Right atrium auricular region (tissue), 2 donors: ENCODE measurements around the gene TBKBP1. TPM values are rescaled to one million over a fixed set of nuclear protein-coding genes. Genes with fewer than 3 reads are reported as not detected.

Experiments
- DNase-seq: peaks from one replicate; pipeline ENCODE4 v3.0.0-alpha.2; 2019; ENCODE audit warnings: low spot score
- H3K27ac ChIP-seq, 2 donors: fragments of 200-600 bp; sonication (generic); 1 replicate in 1 of 2; 2 replicates in 1 of 2; pipeline ENCODE4 v1.5.1; 2016 to 2019
- H3K27me3 ChIP-seq, 2 donors: fragments of 200-600 bp; sonication (generic); one replicate each; pipeline versions ENCODE4 v1.5.1 to v1.6.0; 2017 to 2019
- H3K36me3 ChIP-seq: fragments of 200-600 bp; sonication (generic); one replicate; pipeline ENCODE4 v1.5.1; 2016
- H3K4me1 ChIP-seq, 2 donors: fragments of 200-600 bp; sonication (generic); one replicate each; pipeline versions ENCODE4 v1.5.1 to v1.6.0; 2017 to 2019
- H3K4me3 ChIP-seq, 2 donors: fragments of 200-600 bp; sonication (generic); 1 replicate in 1 of 2; 2 replicates in 1 of 2; pipeline ENCODE4 v1.5.1; 2017 to 2019; ENCODE audit warnings: mild to moderate bottlenecking in 1 of 2, moderate library complexity in 1 of 2
- H3K9me3 ChIP-seq, 2 donors: fragments of 200-600 bp; sonication (generic); one replicate each; pipeline ENCODE4 v1.5.1; 2019
- CTCF ChIP-seq, 2 donors: fragments of 200-600 bp; sonication (generic); IDR thresholded peaks; one replicate each; pipeline ENCODE4 v1.5.1; 2019; ENCODE audit warnings: antibody characterized with exemption in 2 of 2
- total RNA-seq, 2 donors: library from RNA; depleted of rRNA; stranded (reverse); fragments of >200 nt; gene quantifications; one replicate each; pipeline ENCODE4 v1.1.0, GENCODE V29; 2016

TBKBP1 gene, protein sequence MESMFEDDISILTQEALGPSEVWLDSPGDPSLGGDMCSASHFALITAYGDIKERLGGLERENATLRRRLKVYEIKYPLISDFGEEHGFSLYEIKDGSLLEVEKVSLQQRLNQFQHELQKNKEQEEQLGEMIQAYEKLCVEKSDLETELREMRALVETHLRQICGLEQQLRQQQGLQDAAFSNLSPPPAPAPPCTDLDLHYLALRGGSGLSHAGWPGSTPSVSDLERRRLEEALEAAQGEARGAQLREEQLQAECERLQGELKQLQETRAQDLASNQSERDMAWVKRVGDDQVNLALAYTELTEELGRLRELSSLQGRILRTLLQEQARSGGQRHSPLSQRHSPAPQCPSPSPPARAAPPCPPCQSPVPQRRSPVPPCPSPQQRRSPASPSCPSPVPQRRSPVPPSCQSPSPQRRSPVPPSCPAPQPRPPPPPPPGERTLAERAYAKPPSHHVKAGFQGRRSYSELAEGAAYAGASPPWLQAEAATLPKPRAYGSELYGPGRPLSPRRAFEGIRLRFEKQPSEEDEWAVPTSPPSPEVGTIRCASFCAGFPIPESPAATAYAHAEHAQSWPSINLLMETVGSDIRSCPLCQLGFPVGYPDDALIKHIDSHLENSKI
- 10 to 100 TPM; 10.9 to 13.7 TPM for total RNA-seq

GRCh38 chr17:47693731-47694580, at the start of gene TBKBP1:
Gene TBKBP1 (plus strand): TSS chr17:47694161. CDS start chr17:47696113, 1,952 bp downstream.
- Histone ChIP-seq H3K4me1 (peaks cover 0 to 33% of the 10 kb centered on the region in 2 donors), H3K36me3 (no peaks in the 10 kb centered on the region), H3K27me3 (no peaks in the 10 kb centered on the region), H3K4me3 (peak within 1 kb of the TSS; percentile 65 to 95), H3K9me3 (no peaks in the 10 kb centered on the region), H3K27ac (peak within 1 kb of the TSS; percentile 95 to 96)
- TF ChIP-seq CTCF (IDR thresholded peaks at IDR 0.05), result no peak
- no peak for DNase-seq

DNA sequence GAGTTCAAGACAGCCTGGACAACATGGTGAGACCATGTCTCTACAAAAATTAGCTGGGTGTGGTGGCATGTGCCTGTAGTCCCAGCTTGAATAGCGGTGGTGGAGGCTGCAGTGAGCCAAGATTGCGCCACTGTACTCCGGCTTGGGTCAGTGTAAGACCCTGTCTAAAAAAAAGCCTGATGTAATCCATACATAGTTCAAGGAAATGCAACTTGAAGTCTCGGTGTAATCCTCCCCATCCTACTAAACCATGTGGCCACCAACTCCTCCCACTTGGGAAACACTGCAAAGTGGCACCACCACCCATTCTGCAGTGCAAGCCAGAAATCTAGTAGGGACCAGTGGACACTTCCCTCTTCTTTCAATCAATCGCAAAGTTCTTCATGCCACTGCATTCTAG, 49.6 kb upstream of the TBKBP1 start:
- H3K36me3 ChIP-seq, result no peaks in the 10 kb centered on the region
- no peaks in the 10 kb centered on the region for H3K27me3 ChIP-seq
- no peak overlapping the region for H3K4me3 ChIP-seq
- H3K27ac ChIP-seq, result no peak overlapping the region
- H3K4me1 ChIP-seq, result peaks cover 0 to 11% of the 10 kb centered on the region in 2 donors
- no peak for TF ChIP-seq CTCF (IDR thresholded peaks at IDR 0.05)
- DNase-seq, result no peak
- no peaks in the 10 kb centered on the region for H3K9me3 ChIP-seq

DNA sequence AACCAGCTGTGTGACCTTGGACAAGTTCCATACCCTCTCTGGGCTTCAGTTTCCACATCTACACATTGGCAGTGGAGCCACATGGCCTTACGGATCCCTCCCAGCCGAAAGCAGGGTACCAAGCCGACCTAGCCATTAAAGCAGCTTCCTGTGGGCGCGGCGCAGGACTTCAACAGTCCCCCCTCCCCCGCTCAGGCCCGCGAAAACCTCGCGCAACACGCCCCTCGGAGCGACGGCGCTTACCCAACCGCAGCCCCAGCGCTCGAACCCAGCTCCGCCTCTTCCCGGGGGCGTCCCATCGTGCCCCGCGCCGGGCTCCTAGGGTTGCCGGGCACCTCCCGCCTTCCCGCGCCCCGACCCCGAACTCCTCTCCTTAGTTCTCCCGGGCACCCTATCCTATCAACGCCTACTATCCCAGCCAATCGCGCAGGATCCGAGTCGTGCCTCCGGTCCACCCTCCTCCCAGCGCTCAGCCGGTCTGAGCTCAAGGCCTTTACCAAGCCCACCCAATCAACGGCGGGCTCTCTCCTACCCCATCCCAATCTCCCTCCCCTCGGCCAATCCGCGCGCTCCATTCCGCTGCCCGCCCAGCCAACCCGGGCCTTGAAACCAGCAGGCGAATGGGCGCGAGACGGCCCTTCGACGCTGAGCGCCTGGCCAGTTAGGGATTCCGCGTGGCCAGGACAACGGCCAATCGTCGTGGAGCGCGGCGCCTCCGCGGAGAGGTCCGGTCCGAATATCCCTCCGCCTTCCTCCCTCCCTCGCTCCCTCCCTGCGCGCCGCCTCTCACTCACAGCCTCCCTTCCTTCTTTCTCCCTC, 44.6 kb upstream of the TBKBP1 start, which contains the start of gene KPNB1:
Gene KPNB1, plus strand, starts transcription at position 767 of the 819 bp plus-strand sequence. CDS start 326 bp downstream, outside the sequence.
- DNase-seq, result peak; percentile 100
- no peak for TF ChIP-seq CTCF (IDR thresholded peaks at IDR 0.05)
- Histone ChIP-seq H3K27ac (peak within 1 kb of the TSS; percentile 88 to 95), H3K4me1 (peaks cover 0 to 34% of the 10 kb centered on the region in 2 donors), H3K9me3 (no peaks in the 10 kb centered on the region), H3K36me3 (peaks cover 26% of the 10 kb centered on the region), H3K4me3 (peak within 1 kb of the TSS; percentile 72 to 93), H3K27me3 (no peaks in the 10 kb centered on the region)

GRCh38 chr17:47649972-47650524, 43.9 kb upstream of the TBKBP1 start:
- peaks cover 32% of the 10 kb centered on the region for H3K36me3 ChIP-seq
- H3K4me3 ChIP-seq, result peak overlapping the region; percentile 72 to 93
- no peaks in the 10 kb centered on the region for H3K27me3 ChIP-seq
- DNase-seq, result peak; percentile 61
- H3K4me1 ChIP-seq, result peaks cover 0 to 41% of the 10 kb centered on the region in 2 donors
- H3K27ac ChIP-seq, result peak overlapping the region; percentile 88 to 95
- TF ChIP-seq CTCF (IDR thresholded peaks at IDR 0.05), result no peak
- H3K9me3 ChIP-seq, result no peaks in the 10 kb centered on the region
